GM18951 (cell line): ENCODE measurements around the gene UNKL.

Experiments
- POLR2A ChIP-seq: IDR thresholded peaks from 4 replicates; pipeline ENCODE4 v1.6.1; 2011; ENCODE audit warnings: mild to moderate bottlenecking; ENCODE audit not compliant: insufficient read length, insufficient read depth; ENCODE audit errors: extremely low read depth
- in situ Hi-C: fragments of 300-500 bp; cut with MboI; formaldehyde crosslinking; loops from one replicate; pipeline ENCODE4 v1.12.0; 2022; ENCODE audit warnings: low sequenced_read_pairs, mixed read lengths, inconsistent platforms; ENCODE audit not compliant: unreplicated experiment

UNKL gene

DNA sequence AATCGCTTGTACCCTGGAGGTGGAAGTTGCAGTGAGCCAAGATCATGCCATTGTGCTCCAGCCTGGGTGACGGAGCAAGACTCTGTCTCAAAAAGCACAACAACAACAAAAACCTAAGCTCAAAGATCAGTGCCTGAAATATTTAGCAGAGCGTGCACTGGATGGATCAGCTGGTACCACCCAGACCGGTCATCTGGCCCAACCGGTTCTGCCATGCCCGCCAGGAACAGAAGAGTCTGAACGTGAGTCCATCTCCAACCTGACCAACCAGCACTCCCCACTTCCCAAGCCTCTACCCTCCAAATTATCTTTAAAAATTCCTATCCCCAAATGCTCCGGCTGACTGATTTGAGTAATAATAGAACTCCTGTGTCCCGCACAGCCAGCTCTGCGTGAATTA, 7.6 kb upstream of the UNKL start:
- in situ Hi-C loops = no loop called here
- no peak for TF ChIP-seq POLR2A

- in situ Hi-C loops = no loop called here
- TF ChIP-seq POLR2A = no peak
Measured at GRCh38 chr16:1420111-1420539, 5.6 kb upstream of the UNKL start.

DNA sequence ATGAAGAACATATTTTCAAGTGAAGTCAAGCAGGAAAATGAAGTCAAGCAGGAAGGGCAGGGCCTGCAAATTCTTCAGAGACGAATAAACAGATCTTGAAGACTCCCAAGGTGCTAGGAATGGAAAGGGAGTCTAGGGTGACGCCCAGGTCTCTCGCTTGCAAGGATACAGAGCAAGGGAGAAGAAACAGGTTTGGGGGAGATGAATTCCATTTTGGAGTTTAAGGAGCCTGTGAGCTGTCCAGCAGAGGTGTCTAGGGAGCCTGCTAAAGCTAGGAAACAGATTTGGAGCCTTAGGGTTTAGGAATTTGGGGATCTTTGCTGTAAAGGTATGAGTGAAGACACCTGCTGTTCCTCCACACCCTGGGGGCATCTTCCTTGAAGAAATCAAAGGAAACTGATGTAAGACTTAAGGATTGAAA, 2.0 kb upstream of the UNKL start:
- no peak for TF ChIP-seq POLR2A
- in situ Hi-C loops = no loop called here

GRCh38 chr16:1413684-1414531, 596 bp downstream of the UNKL start:
- no peak for TF ChIP-seq POLR2A
- in situ Hi-C loops = no loop called here

- in situ Hi-C loops = no loop called here
- no peak for TF ChIP-seq POLR2A
Measured at GRCh38 chr16:1412847-1413246, 1.7 kb downstream of the UNKL start.

GRCh38 chr16:1408171-1408837, 6.2 kb downstream of the UNKL start:
- peak; percentile 45 for TF ChIP-seq POLR2A
- in situ Hi-C loops = no loop called here

GRCh38 chr16:1407753-1408152, 6.8 kb downstream of the UNKL start:
- TF ChIP-seq POLR2A = no peak
- in situ Hi-C loops = no loop called here

- in situ Hi-C loops = no loop called here
- no peak for TF ChIP-seq POLR2A
Measured at GRCh38 chr16:1403733-1404132, 10.8 kb downstream of the UNKL start.

DNA sequence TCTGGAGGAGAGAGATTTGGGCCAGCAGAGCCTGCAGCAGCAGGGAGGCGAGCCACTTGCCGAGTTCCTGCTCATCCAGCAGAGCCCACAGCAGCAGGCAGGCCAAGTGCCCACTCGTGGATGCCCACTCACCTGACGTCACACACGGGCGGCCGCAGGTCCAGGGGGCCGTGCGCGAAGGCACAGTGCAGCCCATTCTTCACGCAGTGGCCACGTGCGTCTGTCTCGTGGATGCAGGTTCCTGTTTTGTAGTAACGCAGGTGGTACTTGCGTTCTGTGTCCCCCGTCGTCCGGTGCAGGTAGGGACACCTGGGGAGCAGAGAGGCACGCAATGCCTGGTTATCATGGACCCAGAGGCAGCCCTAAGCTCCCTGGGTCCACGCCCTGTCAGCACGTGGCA, 11.5 kb downstream of the UNKL start:
- in situ Hi-C loops = no loop called here
- no peak for TF ChIP-seq POLR2A

- in situ Hi-C loops = no loop called here
- no peak for TF ChIP-seq POLR2A
Measured at GRCh38 chr16:1401758-1402154, 12.7 kb downstream of the UNKL start.

GRCh38 chr16:1401061-1401757, 13.3 kb downstream of the UNKL start:
- TF ChIP-seq POLR2A = no peak
- in situ Hi-C loops = no loop called here

- in situ Hi-C loops = no loop called here
- no peak for TF ChIP-seq POLR2A
Measured at GRCh38 chr16:1398826-1399581, 15.5 kb downstream of the UNKL start.

DNA sequence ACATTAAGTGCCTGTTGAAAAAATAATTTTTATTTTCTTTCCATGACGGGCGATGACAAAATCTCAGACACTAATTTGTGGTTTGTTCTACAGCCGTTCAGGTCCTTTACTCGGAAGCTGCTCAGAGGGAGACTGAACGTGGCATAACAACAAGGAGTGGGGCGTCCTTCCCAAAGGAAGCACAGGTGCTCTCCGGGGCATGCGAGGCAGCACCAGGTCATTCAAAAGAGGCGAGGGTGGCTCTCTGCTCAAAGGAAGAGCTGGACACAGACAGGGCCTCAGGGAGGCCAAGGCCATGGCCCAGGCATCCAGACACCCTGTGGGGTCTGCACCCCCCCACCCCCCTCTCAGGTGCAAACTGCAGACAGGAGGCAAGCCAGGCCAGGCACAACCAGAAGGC, 16.2 kb downstream of the UNKL start:
- in situ Hi-C loops = no loop called here
- no peak for TF ChIP-seq POLR2A
